ENCODE results near the gene FRMD4A. TPM values are rescaled to one million over a fixed set of nuclear protein-coding genes. Genes with fewer than 3 reads are reported as not detected.

The FRMD4A gene
- total and polyA plus RNA-seq, 10 of the 15 experiments (the other 5 are each of a cell fraction or from before 2014, with no cell fraction given): 17.8 to 75.2 (median 39.1) TPM

- TF ChIP-seq, protein P1, sequence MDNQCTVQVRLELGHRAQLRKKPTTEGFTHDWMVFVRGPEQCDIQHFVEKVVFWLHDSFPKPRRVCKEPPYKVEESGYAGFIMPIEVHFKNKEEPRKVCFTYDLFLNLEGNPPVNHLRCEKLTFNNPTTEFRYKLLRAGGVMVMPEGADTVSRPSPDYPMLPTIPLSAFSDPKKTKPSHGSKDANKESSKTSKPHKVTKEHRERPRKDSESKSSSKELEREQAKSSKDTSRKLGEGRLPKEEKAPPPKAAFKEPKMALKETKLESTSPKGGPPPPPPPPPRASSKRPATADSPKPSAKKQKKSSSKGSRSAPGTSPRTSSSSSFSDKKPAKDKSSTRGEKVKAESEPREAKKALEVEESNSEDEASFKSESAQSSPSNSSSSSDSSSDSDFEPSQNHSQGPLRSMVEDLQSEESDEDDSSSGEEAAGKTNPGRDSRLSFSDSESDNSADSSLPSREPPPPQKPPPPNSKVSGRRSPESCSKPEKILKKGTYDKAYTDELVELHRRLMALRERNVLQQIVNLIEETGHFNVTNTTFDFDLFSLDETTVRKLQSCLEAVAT (IDR thresholded peaks at IDR 0.05): no peak
- TF ChIP-seq CHD4 (IDR thresholded peaks at IDR 0.05) (no peak), E2F8 (IDR thresholded peaks at IDR 0.05; ENCODE audit: low read depth, partially characterized antibody) (no peak), IKZF2 (IDR thresholded peaks at IDR 0.05) (no peak)
Measured at GRCh38 chr10:13915710-13916109, 415.0 kb downstream of the FRMD4A start (continued).

- no peak for FAIRE-seq
- Histone ChIP-seq H3K27me3 (replicated peaks in 1 of 2; ENCODE audit: control insufficient read depth in 2 of 2, insufficient read depth in 2 of 2, low read length in 1 of 2) (no peaks in the 10 kb centered on the region), H4K20me1 (ENCODE audit: control insufficient read depth, insufficient read depth) (no peaks in the 10 kb centered on the region), H3K4me3 (no peak overlapping the region), H3K4me2 (ENCODE audit: control insufficient read depth, insufficient read depth) (no peak overlapping the region), H3K27ac (ENCODE audit: control insufficient read depth, insufficient read depth) (0 out of 2 replicates have a peak overlapping the region, but pooled peaks have one; percentile 6), H3K9me3 (replicated peaks; ENCODE audit: control insufficient read depth, insufficient read depth, low read length) (peaks cover 5% of the 10 kb centered on the region; the same call in 2 of the 3 replicates), H3K36me3 (ENCODE audit: control insufficient read depth in 2 of 2, insufficient read depth in 2 of 2, low read length in 1 of 2) (no peaks in the 10 kb centered on the region; a peak in 1 of 4 replicates), H3K4me1 (ENCODE audit: control insufficient read depth, insufficient read depth, low read length) (peaks cover 6% of the 10 kb centered on the region), H3K79me2 (ENCODE audit: control insufficient read depth, insufficient read depth, low read length) (no peaks in the 10 kb centered on the region; the same call in none of the 2 replicates), H2AFZ (ENCODE audit: control insufficient read depth, low read depth, low read length) (no peak overlapping the region), H3K9ac (ENCODE audit: control insufficient read depth, insufficient read depth, low read length) (no peak overlapping the region)
- ATAC-seq: peak; percentile 64
- intact Hi-C loops (cut with micrococcal nuclease; ENCODE audit: unreplicated experiment) (no loop called here), in situ Hi-C loops (cut with MboI) (no loop called here)
- 60% methylated on average over 5 of the region's 5 CpGs for WGBS (ENCODE audit: insufficient coverage, insufficient replicate concordance, low lambda C conversion rate, missing lambda C conversion rate)
- ChIA-PET POLR2A (interaction anchor here (0.5 to 1.1 kb wide), 3 partner anchors 9 to 301 kb away, joined by 3 to 4 read pairs (median 3); no protein-coding TSS in a partner anchor), CTCF (interaction anchor here (1.3 kb wide), 1 partner anchor 9 kb away, joined by 4 read pairs; no protein-coding TSS in a partner anchor), RAD21 (ENCODE audit: unreplicated experiment) (interaction anchor here (1.4 kb wide), 1 partner anchor 9 kb away, joined by 3 read pairs; no protein-coding TSS in a partner anchor), SMC1A (ENCODE audit: uncharacterized antibody, unreplicated experiment) (interaction anchor here (0.6 to 1.7 kb wide), 6 partner anchors 8 to 327 kb away, joined by 3 to 5 read pairs (median 3); partner anchors contain the start of gene PRPF18)
- TF ChIP-seq LARP7 (IDR thresholded peaks at IDR 0.05): no peak
- TF ChIP-seq PAX5 (IDR thresholded peaks at IDR 0.05; ENCODE audit: borderline replicate concordance, low read depth, low read length): peak; percentile 75; the same call in 1 of the 2 replicates
- peak; percentile 34 for DNase-seq (ENCODE audit: low read depth, low spot score)
- BruUV-seq (replicated peaks): no TSS peak
Measured at GRCh38 chr10:13913897-13914296, 416.8 kb downstream of the FRMD4A start.

Measured in GM12878 (cell line).